MM.1S (cell line): ENCODE data around the gene TOR1AIP2.
A peak's percentile ranks its signal among the peaks of the same experiment; 100 is the strongest.

ENCODE experiments used
- DNase-seq: peaks from one replicate; pipeline ENCODE4 v3.0.0-alpha.2; 2015
- H2AFZ ChIP-seq: fragments of 300-600 bp; sonication (generic); 2 replicates; pipeline ENCODE4 v1.6.0; 2016; ENCODE audit warnings: antibody characterized with exemption, low read length
- H3F3A ChIP-seq: fragments of 300-600 bp; sonication (generic); 2 replicates; pipeline ENCODE4 v1.6.1; 2016; ENCODE audit warnings: mild to moderate bottlenecking, antibody characterized with exemption, low read length, moderate library complexity, mixed read lengths; ENCODE audit not compliant: insufficient read depth
- H3K27ac ChIP-seq: fragments of 300-600 bp; sonication (generic); 2 replicates; pipeline ENCODE4 v1.5.1; 2016; ENCODE audit warnings: mild to moderate bottlenecking, low read length
- H3K27me3 ChIP-seq: fragments of 300-600 bp; sonication (generic); replicated peaks from 2 replicates; pipeline ENCODE4 v1.6.0; 2016; ENCODE audit warnings: low read length; ENCODE audit not compliant: insufficient read depth
- H3K36me3 ChIP-seq: fragments of 300-600 bp; sonication (generic); replicated peaks from 2 replicates; pipeline ENCODE4 v1.6.1; 2016; ENCODE audit warnings: mild to moderate bottlenecking, low read length, mixed read lengths; ENCODE audit not compliant: insufficient read depth
- H3K4me1 ChIP-seq: fragments of 300-600 bp; sonication (generic); 2 replicates; pipeline ENCODE4 v1.6.1; 2016; ENCODE audit warnings: low read length, mixed read lengths
- H3K4me2 ChIP-seq: fragments of 300-600 bp; sonication (generic); 2 replicates; pipeline ENCODE4 v1.6.0; 2016; ENCODE audit warnings: low read depth, low read length
- H3K4me3 ChIP-seq: fragments of 300-600 bp; sonication (generic); 2 replicates; pipeline ENCODE4 v1.5.1; 2016; ENCODE audit warnings: low read length, mixed read lengths
- H3K79me2 ChIP-seq: fragments of 300-600 bp; sonication (generic); 2 replicates; pipeline ENCODE4 v1.6.1; 2016; ENCODE audit warnings: mixed run types, low read length, mixed read lengths
- H3K9ac ChIP-seq: fragments of 300-600 bp; sonication (generic); 2 replicates; pipeline ENCODE4 v1.6.1; 2016; ENCODE audit warnings: low read length, mixed read lengths
- H3K9me2 ChIP-seq: fragments of 300-600 bp; sonication (generic); replicated peaks from 2 replicates; pipeline ENCODE4 v1.6.1; 2016; ENCODE audit warnings: mild to moderate bottlenecking, low read length, mixed read lengths; ENCODE audit not compliant: insufficient read depth
- H3K9me3 ChIP-seq: fragments of 300-600 bp; sonication (generic); replicated peaks from 2 replicates; pipeline ENCODE4 v1.6.1; 2016; ENCODE audit warnings: mild to moderate bottlenecking, low read length, mixed read lengths; ENCODE audit not compliant: insufficient read depth
- H4K20me1 ChIP-seq: fragments of 300-600 bp; sonication (generic); 2 replicates; pipeline ENCODE4 v1.6.1; 2016; ENCODE audit warnings: mild to moderate bottlenecking, low read length, moderate library complexity, mixed read lengths; ENCODE audit not compliant: insufficient read depth
- EZH2 ChIP-seq: fragments of 300-600 bp; sonication (generic); optimal IDR thresholded peaks from 2 replicates; pipeline ENCODE3; 2017; ENCODE audit warnings: low read depth, mild to moderate bottlenecking, antibody characterized with exemption, low read length, mixed read lengths
- EZH2phosphoT487 ChIP-seq: fragments of 300-600 bp; sonication (generic); IDR thresholded peaks from 2 replicates; pipeline ENCODE4 v1.6.1; 2018; ENCODE audit warnings: antibody characterized with exemption, low read length
- TF ChIP-seq, protein P1 (sequence below): fragments of 300-600 bp; sonication (generic); IDR thresholded peaks from 2 replicates; pipeline ENCODE4 v1.5.1; 2016; ENCODE audit warnings: antibody characterized with exemption, low read length, mixed read lengths

Gene TOR1AIP2

DNA sequence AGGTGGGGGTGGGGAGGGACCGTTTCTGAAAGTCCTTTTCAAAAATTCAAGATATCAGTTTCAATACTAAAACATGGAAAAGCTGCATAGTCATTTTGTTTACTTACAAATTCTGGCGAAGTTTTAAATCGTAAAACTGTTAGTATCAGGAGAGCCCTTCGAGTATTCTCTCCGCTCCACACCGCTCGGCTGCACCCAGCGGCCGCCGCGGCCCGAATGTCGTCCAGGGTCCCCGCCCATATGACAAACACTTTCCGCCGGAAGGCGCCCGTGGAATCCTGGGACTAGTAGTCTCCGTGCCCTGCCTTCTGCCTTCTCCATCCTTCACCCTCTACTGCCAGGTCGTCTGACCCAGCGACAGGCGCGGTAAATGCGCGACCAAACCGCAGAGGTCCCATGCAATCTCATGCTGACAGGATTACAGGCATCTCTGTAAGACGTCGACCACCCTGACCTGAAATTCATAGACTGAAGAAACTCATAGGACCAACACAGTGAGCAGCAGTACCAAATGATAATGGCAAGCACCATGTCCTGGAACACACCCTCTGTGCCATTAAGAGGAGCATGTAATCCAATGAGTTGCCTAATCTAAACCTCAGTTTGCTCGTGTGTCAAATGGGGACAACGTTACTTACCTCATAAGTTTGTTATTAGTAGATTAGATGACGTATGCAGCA is at the start of gene TOR1AIP2:
TSS of gene TOR1AIP2 (minus strand) at position 218 of the 680 bp plus-strand sequence. CDS start 25,138 bp downstream, outside the sequence.
- H2AFZ ChIP-seq = peak within 1 kb of the TSS; percentile 64
- no peaks in the 10 kb centered on the region for H3K27me3 ChIP-seq
- H3K79me2 ChIP-seq = peaks cover 65% of the 10 kb centered on the region
- no peaks in the 10 kb centered on the region for H3K9me2 ChIP-seq
- H3K9me3 ChIP-seq = no peaks in the 10 kb centered on the region
- H3K9ac ChIP-seq = peak within 1 kb of the TSS; percentile 51
- no peaks in the 10 kb centered on the region for H4K20me1 ChIP-seq
- no peak within 1 kb of the TSS; the same call in 1 of the 2 replicates for H3K27ac ChIP-seq
- H3K4me1 ChIP-seq = peaks cover 40% of the 10 kb centered on the region
- TF ChIP-seq EZH2phosphoT487 = no peak
- H3K4me3 ChIP-seq = peak within 1 kb of the TSS; percentile 69
- peaks cover 33% of the 10 kb centered on the region for H3F3A ChIP-seq
- H3K36me3 ChIP-seq = no peaks in the 10 kb centered on the region; the same call in 1 of the 2 replicates
- DNase-seq = peak; percentile 92
- peak within 1 kb of the TSS; percentile 68 for H3K4me2 ChIP-seq

DNA sequence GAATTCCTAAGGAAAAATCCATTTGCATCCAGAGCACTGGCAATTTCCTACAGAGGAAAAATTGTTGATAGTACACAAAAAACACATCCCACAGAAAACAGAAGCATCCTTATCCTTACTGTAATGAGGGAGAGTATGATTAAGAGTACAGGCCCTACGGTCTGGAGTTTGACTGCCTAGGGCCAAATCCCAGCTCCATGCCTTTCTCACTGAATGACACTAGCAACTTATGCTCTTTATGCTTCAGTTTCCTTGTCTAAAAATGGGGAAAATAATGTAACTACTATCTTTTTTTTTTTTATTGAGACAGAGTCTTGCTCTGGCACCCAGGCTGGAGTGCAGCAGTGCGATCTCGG is 49.2 kb upstream of the TOR1AIP2 start:
- H3K27ac ChIP-seq = no peak overlapping the region

DNA sequence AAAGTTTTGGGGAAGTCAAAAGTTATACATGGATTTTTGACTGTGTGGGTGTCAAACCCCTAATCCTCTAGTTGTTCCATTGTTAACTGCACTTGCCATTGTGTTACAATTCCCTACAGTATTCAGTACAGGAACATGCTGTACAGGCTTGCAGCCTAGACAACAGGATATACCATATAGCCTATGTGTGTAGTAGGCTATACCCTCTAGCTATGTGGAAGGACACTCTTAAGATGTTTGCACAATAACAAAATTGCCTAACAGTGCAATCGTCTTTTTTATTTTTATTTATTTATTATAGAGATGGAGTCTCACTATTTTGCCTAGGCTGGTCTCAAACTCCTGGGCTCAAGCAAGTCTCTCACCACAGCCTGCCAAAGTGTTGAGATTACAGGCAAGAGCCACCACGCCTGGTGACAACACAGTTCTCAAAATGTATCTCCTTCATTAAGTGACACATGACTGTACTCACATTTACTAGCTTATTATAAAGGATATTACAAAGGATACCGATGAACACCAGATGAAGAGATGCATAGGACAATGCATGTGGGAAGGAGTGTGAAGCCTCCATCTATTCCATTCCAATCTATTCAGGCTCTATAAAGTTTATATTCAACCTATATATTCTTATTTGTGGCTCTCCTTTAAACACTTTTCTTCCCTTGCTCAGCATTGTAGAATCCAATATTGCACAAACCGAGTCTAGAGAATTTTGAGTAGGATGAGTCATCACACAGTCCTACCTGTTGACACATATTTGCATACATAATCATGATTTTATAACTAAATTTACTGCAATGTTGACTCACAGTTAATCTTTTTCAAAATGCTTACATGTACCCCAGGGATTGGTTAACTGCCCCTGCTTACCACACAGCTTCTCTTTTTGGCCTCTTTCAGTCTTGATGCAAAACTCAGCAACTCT is 48.6 kb upstream of the TOR1AIP2 start:
- Histone ChIP-seq H3K79me2 (no peaks in the 10 kb centered on the region), H3F3A (no peaks in the 10 kb centered on the region), H3K27ac (no peak overlapping the region), H3K9me2 (no peaks in the 10 kb centered on the region), H3K9ac (no peak overlapping the region), H3K9me3 (no peaks in the 10 kb centered on the region), H2AFZ (no peak overlapping the region), H3K4me3 (no peak overlapping the region), H3K36me3 (no peaks in the 10 kb centered on the region), H4K20me1 (no peaks in the 10 kb centered on the region), H3K4me2 (no peak overlapping the region), H3K4me1 (no peaks in the 10 kb centered on the region), H3K27me3 (no peaks in the 10 kb centered on the region)
- no peak for TF ChIP-seq EZH2phosphoT487
- TF ChIP-seq, protein P1, sequence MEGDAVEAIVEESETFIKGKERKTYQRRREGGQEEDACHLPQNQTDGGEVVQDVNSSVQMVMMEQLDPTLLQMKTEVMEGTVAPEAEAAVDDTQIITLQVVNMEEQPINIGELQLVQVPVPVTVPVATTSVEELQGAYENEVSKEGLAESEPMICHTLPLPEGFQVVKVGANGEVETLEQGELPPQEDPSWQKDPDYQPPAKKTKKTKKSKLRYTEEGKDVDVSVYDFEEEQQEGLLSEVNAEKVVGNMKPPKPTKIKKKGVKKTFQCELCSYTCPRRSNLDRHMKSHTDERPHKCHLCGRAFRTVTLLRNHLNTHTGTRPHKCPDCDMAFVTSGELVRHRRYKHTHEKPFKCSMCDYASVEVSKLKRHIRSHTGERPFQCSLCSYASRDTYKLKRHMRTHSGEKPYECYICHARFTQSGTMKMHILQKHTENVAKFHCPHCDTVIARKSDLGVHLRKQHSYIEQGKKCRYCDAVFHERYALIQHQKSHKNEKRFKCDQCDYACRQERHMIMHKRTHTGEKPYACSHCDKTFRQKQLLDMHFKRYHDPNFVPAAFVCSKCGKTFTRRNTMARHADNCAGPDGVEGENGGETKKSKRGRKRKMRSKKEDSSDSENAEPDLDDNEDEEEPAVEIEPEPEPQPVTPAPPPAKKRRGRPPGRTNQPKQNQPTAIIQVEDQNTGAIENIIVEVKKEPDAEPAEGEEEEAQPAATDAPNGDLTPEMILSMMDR = no peak
- TF ChIP-seq EZH2 = no peak
- no peak for DNase-seq

More for the DNA sequence above, 49.2 kb upstream of the TOR1AIP2 start:
- TF ChIP-seq, protein P1 = no peak
- TF ChIP-seq EZH2phosphoT487 (no peak), EZH2 (no peak)
- Histone ChIP-seq H4K20me1 (no peaks in the 10 kb centered on the region), H3K9me3 (no peaks in the 10 kb centered on the region), H3K36me3 (no peaks in the 10 kb centered on the region), H3F3A (no peaks in the 10 kb centered on the region), H3K79me2 (no peaks in the 10 kb centered on the region), H2AFZ (no peak overlapping the region), H3K27me3 (no peaks in the 10 kb centered on the region), H3K4me2 (no peak overlapping the region), H3K9me2 (no peaks in the 10 kb centered on the region), H3K4me1 (no peaks in the 10 kb centered on the region), H3K4me3 (no peak overlapping the region), H3K9ac (no peak overlapping the region)
- DNase-seq = no peak
